Keratinocyte (primary cell): ENCODE measurements around the gene ATP8A2.

ENCODE experiments used
- CTCF ChIP-seq, 3 experiments: IDR thresholded peaks in 1 of 3; conservative IDR thresholded peaks in 1 of 3; optimal IDR thresholded peaks in 1 of 3; 2 replicates in 2 of 3; 3 replicates in 1 of 3; pipeline versions ENCODE3 to v1.5.1; 2011; ENCODE audit warnings: low read length in 3 of 3, mild to moderate bottlenecking in 3 of 3, moderate library complexity in 2 of 3, control low read depth in 1 of 3, inconsistent platforms in 1 of 3; ENCODE audit not compliant: insufficient read depth in 2 of 3; ENCODE audit errors: extremely low read depth in 1 of 3
- EZH2 ChIP-seq: IDR thresholded peaks from one replicate; pipeline ENCODE4 v1.6.1; 2012; ENCODE audit warnings: inconsistent platforms, mild to moderate bottlenecking, low read length, moderate library complexity

DNA sequence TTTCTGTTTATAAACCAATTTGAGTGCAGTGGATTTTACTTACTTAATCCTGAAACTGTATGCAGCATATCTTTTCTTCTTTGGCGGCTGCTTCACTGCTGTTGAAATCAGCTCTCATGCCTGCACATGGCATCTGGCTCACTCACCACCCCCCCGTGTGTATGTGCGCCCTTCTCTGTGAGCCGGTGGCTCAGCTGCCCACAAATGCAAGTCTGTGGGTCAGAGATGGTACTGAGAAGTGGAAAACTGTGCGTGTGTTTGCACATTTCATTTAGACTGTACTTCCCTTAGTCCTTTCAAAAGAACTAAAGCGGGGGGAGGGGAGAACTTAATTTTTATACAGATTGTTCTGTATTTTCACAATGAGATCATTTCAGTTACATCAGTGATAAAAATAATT, 372.4 kb downstream of the ATP8A2 start:
- TF ChIP-seq CTCF (optimal IDR thresholded peaks at IDR 0.05 in 1 of 3, IDR thresholded peaks at IDR 0.05 in 1 of 3, conservative IDR thresholded peaks at IDR 0.05 in 1 of 3; ENCODE audit: extremely low read depth in 1 of 3, insufficient read depth in 2 of 3, low read length in 3 of 3) (no peak), EZH2 (no peak)
